Mesothelial cell of epicardium (in vitro differentiated cells): Measurements from ENCODE around the gene PNPLA1. TPM values are rescaled to one million over a fixed set of nuclear protein-coding genes. Genes with fewer than 3 reads are reported as not detected.

ENCODE experiments used
- DNase-seq, 2 experiments: peaks; one replicate each; pipeline ENCODE4 v3.0.0; 2021; ENCODE audit warnings: low spot score in 2 of 2; ENCODE audit not compliant: unreplicated experiment in 2 of 2
- H3K27ac Mint-ChIP-seq: 2 replicates; pipeline ENCODE4 v1.8.0; 2021; ENCODE audit warnings: mixed read lengths
- H3K27me3 Mint-ChIP-seq: 2 replicates; pipeline ENCODE4 v1.8.0; 2021; ENCODE audit warnings: low read depth, mixed read lengths
- H3K36me3 Mint-ChIP-seq: 2 replicates; pipeline ENCODE4 v1.8.0; 2021; ENCODE audit warnings: mixed read lengths
- H3K4me1 Mint-ChIP-seq: 2 replicates; pipeline ENCODE4 v1.8.0; 2021; ENCODE audit warnings: mixed read lengths
- H3K4me3 Mint-ChIP-seq: 2 replicates; pipeline ENCODE4 v1.8.0; 2021; ENCODE audit warnings: mild to moderate bottlenecking, moderate library complexity, mixed read lengths
- H3K9me3 Mint-ChIP-seq: 2 replicates; pipeline ENCODE4 v1.8.0; 2021; ENCODE audit warnings: mixed read lengths
- CTCF ChIP-seq: fragments of 200-600 bp; sonication (generic); IDR thresholded peaks from one replicate; pipeline ENCODE4 v1.5.0; 2021; ENCODE audit warnings: antibody characterized with exemption; ENCODE audit not compliant: unreplicated experiment
- total RNA-seq: library from RNA; stranded (reverse); gene quantifications from 3 replicates; pipeline ENCODE4 v1.2.1, GENCODE V29; 2021

Gene PNPLA1
- total RNA-seq, result 0.14 TPM in 1 of 3 replicates, not detected in the others

- Mint-ChIP-seq H3K4me1 (peaks cover 11% of the 10 kb centered on the region), H3K9me3 (no peaks in the 10 kb centered on the region), H3K27me3 (peaks cover 22% of the 10 kb centered on the region), H3K27ac (no peak within 1 kb of the TSS), H3K36me3 (no peaks in the 10 kb centered on the region), H3K4me3 (no peak within 1 kb of the TSS)
- no peak for DNase-seq
- no peak for TF ChIP-seq CTCF
These were observed at the start of gene PNPLA1 for GRCh38 chr6:36269834-36270705. Gene PNPLA1 (plus strand): TSS chr6:36270060. CDS start chr6:36270460, 400 bp downstream.

- Mint-ChIP-seq H3K4me3 (no peak overlapping the region), H3K27me3 (no peaks in the 10 kb centered on the region), H3K36me3 (peaks cover 34% of the 10 kb centered on the region), H3K4me1 (peaks cover 2% of the 10 kb centered on the region), H3K27ac (no peak overlapping the region), H3K9me3 (no peaks in the 10 kb centered on the region)
- DNase-seq, result no peak
- TF ChIP-seq CTCF, result no peak
These were observed 49.6 kb upstream of the PNPLA1 start for GRCh38 chr6:36220226-36220625.

- peaks cover 32% of the 10 kb centered on the region for H3K36me3 Mint-ChIP-seq
- no peak for DNase-seq
- no peak for TF ChIP-seq CTCF
- no peak overlapping the region for H3K4me3 Mint-ChIP-seq
- no peaks in the 10 kb centered on the region for H3K27me3 Mint-ChIP-seq
- H3K9me3 Mint-ChIP-seq, result no peaks in the 10 kb centered on the region
- H3K4me1 Mint-ChIP-seq, result peaks cover 11% of the 10 kb centered on the region
- no peak overlapping the region for H3K27ac Mint-ChIP-seq
These were observed 48.2 kb upstream of the PNPLA1 start for GRCh38 chr6:36221674-36222073.

GRCh38 chr6:36222924-36223323, 46.9 kb upstream of the PNPLA1 start:
- H3K9me3 Mint-ChIP-seq, result no peaks in the 10 kb centered on the region
- no peak for DNase-seq
- H3K27ac Mint-ChIP-seq, result no peak overlapping the region
- no peak for TF ChIP-seq CTCF
- peaks cover 23% of the 10 kb centered on the region for H3K4me1 Mint-ChIP-seq
- H3K27me3 Mint-ChIP-seq, result no peaks in the 10 kb centered on the region
- peaks cover 29% of the 10 kb centered on the region for H3K36me3 Mint-ChIP-seq
- H3K4me3 Mint-ChIP-seq, result no peak overlapping the region

GRCh38 chr6:36223706-36224105, 46.2 kb upstream of the PNPLA1 start:
- no peaks in the 10 kb centered on the region for H3K27me3 Mint-ChIP-seq
- no peaks in the 10 kb centered on the region for H3K9me3 Mint-ChIP-seq
- H3K36me3 Mint-ChIP-seq, result peaks cover 30% of the 10 kb centered on the region
- TF ChIP-seq CTCF, result no peak
- H3K27ac Mint-ChIP-seq, result no peak overlapping the region
- H3K4me1 Mint-ChIP-seq, result peaks cover 24% of the 10 kb centered on the region
- H3K4me3 Mint-ChIP-seq, result no peak overlapping the region
- DNase-seq, result no peak
